GM23338 (cell line): ENCODE results near the gene BRAF.

Experiments used
- CREB1 ChIP-seq: fragments of 250-450 bp; sonication (Bioruptor Pico); IDR thresholded peaks from 2 replicates; pipeline ENCODE4 v1.5.0; 2020; ENCODE audit warnings: low read depth, mild to moderate bottlenecking, moderate library complexity
- EZH2 ChIP-seq: fragments of 200-600 bp; sonication (generic); IDR thresholded peaks from one replicate; pipeline ENCODE4 v1.8.0; 2017; ENCODE audit warnings: antibody characterized with exemption, mild to moderate bottlenecking, low read depth; ENCODE audit not compliant: unreplicated experiment
- EZH2phosphoT487 ChIP-seq: fragments of 200-600 bp; sonication (generic); IDR thresholded peaks from one replicate; pipeline ENCODE4 v1.8.1; 2018; ENCODE audit warnings: antibody characterized with exemption; ENCODE audit not compliant: unreplicated experiment
- JUNB ChIP-seq: IDR thresholded peaks from one replicate; pipeline ENCODE4 v1.6.1; 2016; ENCODE audit warnings: antibody characterized with exemption; ENCODE audit not compliant: unreplicated experiment
- POLR2AphosphoS5 ChIP-seq: IDR thresholded peaks from 2 replicates; pipeline ENCODE4 v1.6.1; 2016; ENCODE audit warnings: antibody characterized with exemption, low read depth
- TF ChIP-seq, protein P1 (sequence below), 2 experiments: fragments of 200-600 bp in 1 of 2; sonication (generic) in 1 of 2; conservative IDR thresholded peaks; 2 replicates each; pipeline versions ENCODE4 v1.5.1 to v1.6.1; 2016 to 2017; ENCODE audit warnings: antibody characterized with exemption in 2 of 2, low read depth in 2 of 2, mild to moderate bottlenecking in 2 of 2, moderate library complexity in 1 of 2

DNA sequence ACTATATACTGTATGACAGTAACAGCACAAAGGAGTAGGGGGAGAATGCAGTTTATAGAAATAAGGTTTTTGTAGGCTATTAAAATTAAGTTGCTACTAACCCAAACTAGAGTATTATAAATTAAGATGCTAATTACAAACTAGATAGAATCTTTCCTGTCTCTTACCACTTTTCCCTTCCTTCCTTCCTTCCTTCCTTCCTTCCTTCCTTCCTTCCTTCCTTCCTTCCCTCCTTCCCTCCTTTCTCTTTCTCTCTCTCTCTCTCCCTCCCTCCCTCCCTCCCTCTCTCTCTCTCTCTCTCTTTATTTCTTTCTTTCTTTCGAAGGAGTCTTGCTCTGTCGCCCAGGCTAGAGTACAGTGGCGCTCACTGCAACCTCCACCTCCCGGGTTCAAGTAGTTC lies 36.4 kb upstream of the BRAF start:
- TF ChIP-seq EZH2phosphoT487 (no peak), POLR2AphosphoS5 (no peak), CREB1 (CRISPR knock-in tag) (no peak), EZH2 (no peak), JUNB (no peak)
- TF ChIP-seq, protein P1, sequence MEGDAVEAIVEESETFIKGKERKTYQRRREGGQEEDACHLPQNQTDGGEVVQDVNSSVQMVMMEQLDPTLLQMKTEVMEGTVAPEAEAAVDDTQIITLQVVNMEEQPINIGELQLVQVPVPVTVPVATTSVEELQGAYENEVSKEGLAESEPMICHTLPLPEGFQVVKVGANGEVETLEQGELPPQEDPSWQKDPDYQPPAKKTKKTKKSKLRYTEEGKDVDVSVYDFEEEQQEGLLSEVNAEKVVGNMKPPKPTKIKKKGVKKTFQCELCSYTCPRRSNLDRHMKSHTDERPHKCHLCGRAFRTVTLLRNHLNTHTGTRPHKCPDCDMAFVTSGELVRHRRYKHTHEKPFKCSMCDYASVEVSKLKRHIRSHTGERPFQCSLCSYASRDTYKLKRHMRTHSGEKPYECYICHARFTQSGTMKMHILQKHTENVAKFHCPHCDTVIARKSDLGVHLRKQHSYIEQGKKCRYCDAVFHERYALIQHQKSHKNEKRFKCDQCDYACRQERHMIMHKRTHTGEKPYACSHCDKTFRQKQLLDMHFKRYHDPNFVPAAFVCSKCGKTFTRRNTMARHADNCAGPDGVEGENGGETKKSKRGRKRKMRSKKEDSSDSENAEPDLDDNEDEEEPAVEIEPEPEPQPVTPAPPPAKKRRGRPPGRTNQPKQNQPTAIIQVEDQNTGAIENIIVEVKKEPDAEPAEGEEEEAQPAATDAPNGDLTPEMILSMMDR (conservative IDR thresholded peaks at IDR 0.05; ENCODE audit: low read depth in 2 of 2): no peak
